Measurements from ENCODE around the gene RAPGEF2. TPM values are rescaled to one million over a fixed set of nuclear protein-coding genes. Genes with fewer than 3 reads are reported as not detected.

Gene RAPGEF2
- total and polyA plus RNA-seq, 7 experiments from 2014 or later = 0.72 to 35.2 (median 20.7) TPM

DNA sequence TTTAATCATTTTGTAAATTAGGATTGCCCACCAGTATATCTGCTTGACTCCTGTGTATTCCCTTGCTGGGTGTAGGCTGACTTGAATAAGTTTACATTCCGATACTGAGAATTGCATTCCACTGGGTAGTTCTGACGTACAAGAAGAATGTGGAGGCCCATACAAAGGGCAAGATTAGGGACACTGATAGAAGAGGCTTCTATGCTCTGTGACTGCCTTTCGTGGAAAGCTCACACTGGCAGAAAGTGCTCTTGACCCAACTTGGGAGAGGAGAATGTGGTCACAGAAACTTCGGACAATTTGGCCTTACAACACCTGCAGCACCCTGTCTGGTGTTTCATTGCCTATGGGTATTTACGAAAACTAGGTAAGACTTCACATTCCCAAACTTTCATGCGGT lies 126.3 kb downstream of the RAPGEF2 start:
- peaks cover 3 to 20% (median 9%) of the 10 kb centered on the region in 7 donors for H3K4me1 Mint-ChIP-seq
- POLR2A ChIA-PET = no interaction called here
- H3K4me3 ChIP-seq (ENCODE audit: low read length) = no peak overlapping the region
- H3K4me3 Mint-ChIP-seq = no peak overlapping the region
- peaks cover 0 to 5% (median 0%) of the 10 kb centered on the region in 5 donors for H3K36me3 Mint-ChIP-seq
- DNase-seq (no peak), ATAC-seq (no peak)
- H3K36me3 ChIP-seq (ENCODE audit: control insufficient read depth in 2 of 3, insufficient read depth in 3 of 3, low read length in 3 of 3) = no peaks in the 10 kb centered on the region
- H3K27me3 Mint-ChIP-seq = no peaks in the 10 kb centered on the region
- H3K27ac ChIP-seq (ENCODE audit: low read depth, low read length) = no peak overlapping the region
- H3K27me3 ChIP-seq (ENCODE audit: control insufficient read depth in 2 of 2, insufficient read depth in 2 of 2, low read length in 2 of 2) = no peaks in the 10 kb centered on the region
- intact Hi-C loops (cut with micrococcal nuclease) = no loop called here
- no peaks in the 10 kb centered on the region for H3K4me1 ChIP-seq (ENCODE audit: control insufficient read depth in 2 of 2, insufficient read depth in 2 of 2, low read length in 2 of 2)
- peaks cover 0 to 3% (median 0%) of the 10 kb centered on the region in 11 donors for H3K9me3 Mint-ChIP-seq
- no peak overlapping the region for H3K27ac Mint-ChIP-seq
- CTCF ChIA-PET = no interaction called here
- H3K9me3 ChIP-seq (ENCODE audit: control insufficient read depth in 2 of 3, low read length in 3 of 3) = no peaks in the 10 kb centered on the region

GRCh38 chr4:159232465-159233106 lies 129.7 kb downstream of the RAPGEF2 start:
- H3K36me3 Mint-ChIP-seq = peaks cover 0 to 5% (median 1%) of the 10 kb centered on the region in 5 donors
- H3K4me1 ChIP-seq (ENCODE audit: control insufficient read depth in 2 of 2, insufficient read depth in 2 of 2, low read length in 2 of 2) = no peaks in the 10 kb centered on the region
- no peak overlapping the region for H3K27ac Mint-ChIP-seq
- intact Hi-C loops (cut with micrococcal nuclease) = no loop called here
- H3K9me3 ChIP-seq (ENCODE audit: control insufficient read depth in 2 of 3, low read length in 3 of 3) = no peaks in the 10 kb centered on the region
- H3K27me3 Mint-ChIP-seq = no peaks in the 10 kb centered on the region
- CTCF ChIA-PET = no interaction called here
- H3K4me1 Mint-ChIP-seq = peaks cover 0 to 10% (median 6%) of the 10 kb centered on the region in 7 donors
- H3K36me3 ChIP-seq (ENCODE audit: control insufficient read depth in 2 of 3, insufficient read depth in 3 of 3, low read length in 3 of 3) = no peaks in the 10 kb centered on the region
- H3K27ac ChIP-seq (ENCODE audit: low read depth, low read length) = no peak overlapping the region
- H3K4me3 ChIP-seq (ENCODE audit: low read length) = no peak overlapping the region
- peaks cover 0 to 3% (median 0%) of the 10 kb centered on the region in 11 donors for H3K9me3 Mint-ChIP-seq
- no peak for ATAC-seq
- DNase-seq = no peak
- H3K27me3 ChIP-seq (ENCODE audit: control insufficient read depth in 2 of 2, insufficient read depth in 2 of 2, low read length in 2 of 2) = no peaks in the 10 kb centered on the region
- no peak overlapping the region for H3K4me3 Mint-ChIP-seq
- POLR2A ChIA-PET = no interaction called here

DNA sequence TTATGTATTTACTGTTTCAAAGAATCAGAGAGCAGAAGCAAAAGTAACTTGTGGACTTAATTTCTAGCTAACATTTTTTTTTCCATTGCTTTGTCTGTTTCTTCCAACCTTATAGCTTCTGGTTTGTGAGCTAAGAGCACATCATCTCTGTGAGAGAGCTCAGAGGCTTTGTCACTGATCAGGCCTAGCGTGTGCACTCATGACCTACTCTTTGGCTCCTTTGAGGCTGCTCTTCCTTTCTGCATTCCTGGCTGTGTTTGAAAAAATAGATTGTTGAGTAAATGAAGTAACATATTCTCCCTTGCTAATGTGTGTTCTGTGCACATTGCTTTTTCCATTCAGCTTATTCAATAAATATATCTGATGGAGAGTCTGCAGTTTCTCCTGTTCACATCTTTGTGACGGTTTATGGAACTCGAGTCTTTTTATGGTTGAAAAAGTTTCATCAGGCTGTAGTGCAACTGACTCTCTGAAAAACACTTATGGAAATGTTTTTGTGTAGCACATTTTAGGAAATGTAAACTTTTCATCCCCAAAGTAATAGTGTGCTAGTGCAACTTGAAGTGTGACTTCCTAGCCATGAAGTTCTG lies 133.0 kb downstream of the RAPGEF2 start:
- no peak overlapping the region for H3K4me3 ChIP-seq (ENCODE audit: low read length)
- ATAC-seq (no peak), DNase-seq (no peak)
- H3K9me3 Mint-ChIP-seq = peaks cover 0 to 3% (median 0%) of the 10 kb centered on the region in 11 donors
- H3K4me3 Mint-ChIP-seq = no peak overlapping the region
- no peaks in the 10 kb centered on the region for H3K9me3 ChIP-seq (ENCODE audit: control insufficient read depth in 2 of 3, low read length in 3 of 3)
- no peaks in the 10 kb centered on the region for H3K27me3 Mint-ChIP-seq
- intact Hi-C loops (cut with micrococcal nuclease) = no loop called here
- no peaks in the 10 kb centered on the region for H3K27me3 ChIP-seq (ENCODE audit: control insufficient read depth in 2 of 2, insufficient read depth in 2 of 2, low read length in 2 of 2)
- no peaks in the 10 kb centered on the region for H3K4me1 ChIP-seq (ENCODE audit: control insufficient read depth in 2 of 2, insufficient read depth in 2 of 2, low read length in 2 of 2)
- no peaks in the 10 kb centered on the region for H3K36me3 ChIP-seq (ENCODE audit: control insufficient read depth in 2 of 3, insufficient read depth in 3 of 3, low read length in 3 of 3)
- H3K36me3 Mint-ChIP-seq = peaks cover 0 to 8% (median 3%) of the 10 kb centered on the region in 5 donors
- ChIA-PET CTCF (interaction anchor here (0.5 kb wide), 1 partner anchor 992 kb away, joined by 3 read pairs; no protein-coding TSS in a partner anchor), POLR2A (no interaction called here)
- H3K27ac Mint-ChIP-seq = no peak overlapping the region
- H3K4me1 Mint-ChIP-seq = peaks cover 0 to 14% (median 7%) of the 10 kb centered on the region in 7 donors
- H3K27ac ChIP-seq (ENCODE audit: low read depth, low read length) = no peak overlapping the region

DNA sequence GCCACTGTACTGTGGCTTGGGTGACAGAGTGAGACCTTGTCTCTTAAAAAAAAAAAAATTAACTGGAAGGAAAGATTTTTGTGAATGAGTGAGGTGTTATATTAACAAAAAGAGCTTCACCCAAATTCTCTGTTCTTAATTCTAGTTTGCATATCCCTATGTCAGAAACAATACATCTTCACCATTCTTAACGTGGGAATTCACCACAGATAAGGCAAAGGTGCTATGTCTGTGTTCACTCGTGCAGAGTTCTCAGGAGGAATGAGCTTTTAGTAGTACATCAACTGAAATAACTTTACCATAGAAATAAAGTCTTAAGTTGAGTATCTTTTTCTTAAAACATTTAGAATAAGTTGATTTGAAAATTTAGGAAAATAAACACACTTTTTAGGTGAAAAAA lies 135.1 kb downstream of the RAPGEF2 start:
- DNase-seq (no peak), ATAC-seq (no peak)
- Histone ChIP-seq H3K4me1 (ENCODE audit: control insufficient read depth in 2 of 2, insufficient read depth in 2 of 2, low read length in 2 of 2) (no peaks in the 10 kb centered on the region), H3K27ac (ENCODE audit: low read depth, low read length) (no peak overlapping the region), H3K9me3 (ENCODE audit: control insufficient read depth in 2 of 3, low read length in 3 of 3) (no peaks in the 10 kb centered on the region), H3K36me3 (ENCODE audit: control insufficient read depth in 2 of 3, insufficient read depth in 3 of 3, low read length in 3 of 3) (no peaks in the 10 kb centered on the region), H3K27me3 (ENCODE audit: control insufficient read depth in 2 of 2, insufficient read depth in 2 of 2, low read length in 2 of 2) (no peaks in the 10 kb centered on the region), H3K4me3 (ENCODE audit: low read length) (no peak overlapping the region)
- intact Hi-C loops (cut with micrococcal nuclease) = no loop called here
- H3K4me1 Mint-ChIP-seq = peaks cover 0 to 14% (median 5%) of the 10 kb centered on the region in 7 donors
- peaks cover 0 to 5% (median 4%) of the 10 kb centered on the region in 5 donors for H3K36me3 Mint-ChIP-seq
- POLR2A ChIA-PET = no interaction called here
- CTCF ChIA-PET = no interaction called here
- H3K27me3 Mint-ChIP-seq = no peaks in the 10 kb centered on the region
- H3K4me3 Mint-ChIP-seq = no peak overlapping the region
- H3K27ac Mint-ChIP-seq = no peak overlapping the region
- peaks cover 0 to 3% (median 0%) of the 10 kb centered on the region in 11 donors for H3K9me3 Mint-ChIP-seq

DNA sequence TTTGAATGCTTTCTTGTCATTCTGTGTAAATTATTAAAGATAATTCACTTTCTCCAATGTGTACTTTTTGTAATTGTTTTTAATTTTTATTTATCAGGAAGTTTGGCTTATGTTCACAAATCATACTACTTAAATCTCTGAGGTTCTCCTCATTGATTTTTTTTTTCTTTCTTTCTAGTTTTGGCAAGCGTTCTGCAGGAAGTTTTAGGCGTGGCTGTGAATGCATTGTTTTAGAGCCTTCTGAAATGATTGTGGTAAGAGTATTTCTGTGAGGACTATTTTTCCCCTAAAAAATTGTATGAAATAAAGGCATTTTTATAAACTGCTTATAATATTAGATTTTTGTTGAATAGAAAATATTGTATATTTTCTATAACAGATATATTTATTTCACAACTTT lies 135.8 kb downstream of the RAPGEF2 start:
- no peak overlapping the region for H3K4me3 Mint-ChIP-seq
- H3K36me3 Mint-ChIP-seq = peaks cover 0 to 5% (median 3%) of the 10 kb centered on the region in 5 donors
- Histone ChIP-seq H3K9me3 (ENCODE audit: control insufficient read depth in 2 of 3, low read length in 3 of 3) (no peaks in the 10 kb centered on the region), H3K4me3 (ENCODE audit: low read length) (no peak overlapping the region), H3K27ac (ENCODE audit: low read depth, low read length) (no peak overlapping the region), H3K36me3 (ENCODE audit: control insufficient read depth in 2 of 3, insufficient read depth in 3 of 3, low read length in 3 of 3) (no peaks in the 10 kb centered on the region), H3K4me1 (ENCODE audit: control insufficient read depth in 2 of 2, insufficient read depth in 2 of 2, low read length in 2 of 2) (no peaks in the 10 kb centered on the region), H3K27me3 (ENCODE audit: control insufficient read depth in 2 of 2, insufficient read depth in 2 of 2, low read length in 2 of 2) (no peaks in the 10 kb centered on the region)
- H3K27ac Mint-ChIP-seq = no peak overlapping the region
- H3K9me3 Mint-ChIP-seq = no peaks in the 10 kb centered on the region
- no peaks in the 10 kb centered on the region for H3K27me3 Mint-ChIP-seq
- CTCF ChIA-PET = no interaction called here
- intact Hi-C loops (cut with micrococcal nuclease) = no loop called here
- ATAC-seq = no peak
- DNase-seq = no peak
- POLR2A ChIA-PET = no interaction called here
- peaks cover 0 to 14% (median 4%) of the 10 kb centered on the region in 7 donors for H3K4me1 Mint-ChIP-seq

DNA sequence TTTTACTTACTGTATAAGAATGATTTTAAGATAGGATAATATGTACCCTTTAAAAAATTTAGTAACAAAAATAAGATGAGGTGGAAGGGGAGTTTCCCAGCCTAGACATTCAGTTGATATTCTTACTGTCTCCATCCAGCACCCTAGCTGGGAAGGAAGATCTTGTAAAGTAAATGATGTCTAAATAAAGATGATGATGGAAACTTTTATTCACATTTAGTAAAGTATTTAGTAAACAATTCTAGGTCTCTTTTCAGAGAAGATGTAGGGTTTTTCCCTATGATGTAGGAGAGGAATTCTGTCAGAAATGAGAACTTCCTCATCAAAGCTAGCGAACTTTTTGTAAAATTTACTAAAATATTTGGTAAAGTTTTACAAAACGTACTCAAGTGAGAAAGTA lies 136.8 kb downstream of the RAPGEF2 start:
- no peak overlapping the region for H3K4me3 ChIP-seq (ENCODE audit: low read length)
- no peaks in the 10 kb centered on the region for H3K36me3 ChIP-seq (ENCODE audit: control insufficient read depth in 2 of 3, insufficient read depth in 3 of 3, low read length in 3 of 3)
- Mint-ChIP-seq H3K27me3 (no peaks in the 10 kb centered on the region), H3K4me1 (peaks cover 0 to 14% (median 4%) of the 10 kb centered on the region in 7 donors), H3K9me3 (no peaks in the 10 kb centered on the region), H3K27ac (no peak overlapping the region), H3K36me3 (peaks cover 0 to 9% (median 3%) of the 10 kb centered on the region in 5 donors), H3K4me3 (no peak overlapping the region)
- POLR2A ChIA-PET = no interaction called here
- H3K27ac ChIP-seq (ENCODE audit: low read depth, low read length) = no peak overlapping the region
- intact Hi-C loops (cut with micrococcal nuclease) = no loop called here
- CTCF ChIA-PET = interaction anchor here (0.5 kb wide), 1 partner anchor 168 kb away, joined by 3 read pairs; no protein-coding TSS in a partner anchor
- H3K27me3 ChIP-seq (ENCODE audit: control insufficient read depth in 2 of 2, insufficient read depth in 2 of 2, low read length in 2 of 2) = no peaks in the 10 kb centered on the region
- no peaks in the 10 kb centered on the region for H3K9me3 ChIP-seq (ENCODE audit: control insufficient read depth in 2 of 3, low read length in 3 of 3)
- ATAC-seq = no peak
- DNase-seq = no peak
- H3K4me1 ChIP-seq (ENCODE audit: control insufficient read depth in 2 of 2, insufficient read depth in 2 of 2, low read length in 2 of 2) = no peaks in the 10 kb centered on the region

GRCh38 chr4:159240046-159240445 lies 137.2 kb downstream of the RAPGEF2 start:
- Histone ChIP-seq H3K27me3 (ENCODE audit: control insufficient read depth in 2 of 2, insufficient read depth in 2 of 2, low read length in 2 of 2) (no peaks in the 10 kb centered on the region), H3K36me3 (ENCODE audit: control insufficient read depth in 2 of 3, insufficient read depth in 3 of 3, low read length in 3 of 3) (no peaks in the 10 kb centered on the region), H3K4me1 (ENCODE audit: control insufficient read depth in 2 of 2, insufficient read depth in 2 of 2, low read length in 2 of 2) (no peaks in the 10 kb centered on the region), H3K27ac (ENCODE audit: low read depth, low read length) (no peak overlapping the region), H3K4me3 (ENCODE audit: low read length) (no peak overlapping the region), H3K9me3 (ENCODE audit: control insufficient read depth in 2 of 3, low read length in 3 of 3) (no peaks in the 10 kb centered on the region)
- Mint-ChIP-seq H3K27ac (no peak overlapping the region), H3K27me3 (no peaks in the 10 kb centered on the region), H3K36me3 (peaks cover 0 to 9% (median 3%) of the 10 kb centered on the region in 5 donors), H3K4me3 (no peak overlapping the region), H3K9me3 (no peaks in the 10 kb centered on the region), H3K4me1 (peaks cover 0 to 14% (median 4%) of the 10 kb centered on the region in 7 donors)
- ATAC-seq (no peak), DNase-seq (no peak)
- CTCF ChIA-PET = interaction anchor here (0.5 kb wide), 1 partner anchor 168 kb away, joined by 3 read pairs; no protein-coding TSS in a partner anchor
- intact Hi-C loops (cut with micrococcal nuclease) = no loop called here
- POLR2A ChIA-PET = no interaction called here
